ENCODE measurements around the gene PLEKHD1. TPM values are rescaled to one million over a fixed set of nuclear protein-coding genes. Genes with fewer than 3 reads are reported as not detected.

Gene PLEKHD1
- total and polyA plus RNA-seq, 2 of the 8 experiments (the other 6 are each of a cell fraction or from before 2014, with no cell fraction given): 0.24 to 0.48 TPM

DNA sequence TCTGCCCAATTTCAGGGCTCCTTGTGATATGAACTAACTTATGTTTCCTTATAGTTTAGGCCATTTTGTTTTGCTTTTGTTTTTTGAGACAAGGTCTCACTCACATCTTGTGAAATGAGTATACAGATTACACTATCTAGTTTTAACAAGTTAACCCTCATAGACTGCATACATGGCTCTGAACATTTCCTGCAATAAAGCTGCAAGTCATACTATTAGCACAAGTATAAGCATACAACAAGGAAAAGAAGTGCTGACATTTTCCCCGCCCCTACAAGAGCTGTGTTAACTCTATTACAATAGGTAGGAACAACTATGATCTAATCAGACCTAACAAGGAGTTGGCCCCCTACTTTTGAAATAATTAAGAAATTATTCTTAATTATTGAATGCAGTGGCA, 54.2 kb downstream of the PLEKHD1 start:
- DNase-seq (ENCODE audit: low read depth in 1 of 2, low spot score in 2 of 2): no peak
- CTCF ChIA-PET (ENCODE audit: partially characterized antibody): interaction anchor here (1.0 to 7.1 kb wide), 2 partner anchors 34 to 42 kb away, joined by 4 to 79 read pairs; partner anchors contain the start of gene CCDC177
- no peak for TF ChIP-seq SUZ12 (IDR thresholded peaks at IDR 0.05; ENCODE audit: low read length)

More for the DNA sequence above, 54.2 kb downstream of the PLEKHD1 start:
- no peaks in the 10 kb centered on the region for H3K79me2 ChIP-seq (ENCODE audit: control insufficient read depth in 1 of 2, insufficient read depth in 2 of 2, low read length in 2 of 2)
- no peak overlapping the region for H4K8ac ChIP-seq (ENCODE audit: extremely low read depth, insufficient read depth, low read length)
- H2AFZ ChIP-seq (ENCODE audit: low read length): no peak overlapping the region
- H3K4me2 ChIP-seq (ENCODE audit: insufficient read depth in 1 of 2, low read depth in 2 of 2, low read length in 2 of 2): no peak overlapping the region
- no peak overlapping the region for H4K5ac ChIP-seq (ENCODE audit: insufficient read length, low read depth, low read length)
- H3K4me1 ChIP-seq (replicated peaks in 1 of 4; ENCODE audit: control insufficient read depth in 3 of 4, insufficient read depth in 4 of 4, low read length in 3 of 4): peaks cover 0 to 2% (median 0%) of the 10 kb centered on the region in 4 experiments; a peak in 1 of 7 replicates
- POLR2A ChIA-PET (ENCODE audit: partially characterized antibody): interaction anchor here (0.6 kb wide), 1 partner anchor 868 kb away, joined by 4 read pairs; no protein-coding TSS in a partner anchor
- no peaks in the 10 kb centered on the region for H4K20me1 ChIP-seq (replicated peaks in 1 of 2; ENCODE audit: control insufficient read depth in 1 of 2, insufficient read depth in 2 of 2, low read length in 2 of 2)
- no peak overlapping the region for H3K9ac ChIP-seq (replicated peaks in 1 of 4; ENCODE audit: extremely low read depth in 1 of 4, low read depth in 3 of 4, low read length in 3 of 4)
- no peak overlapping the region for H2BK15ac ChIP-seq (ENCODE audit: low read length)
- no peaks in the 10 kb centered on the region for H3K9me3 ChIP-seq (ENCODE audit: insufficient read depth in 2 of 2, low read depth in 1 of 2, low read length in 1 of 2)
- H3K18ac ChIP-seq (ENCODE audit: extremely low read depth, low read length): no peak overlapping the region
- no peak overlapping the region for H3K14ac ChIP-seq (ENCODE audit: insufficient read length)
- H3K23ac ChIP-seq (ENCODE audit: insufficient read length): no peak overlapping the region
- no peak overlapping the region for H3K56ac ChIP-seq (replicated peaks; ENCODE audit: insufficient read length, low read depth, low read length)
- no peaks in the 10 kb centered on the region for H3K79me1 ChIP-seq (ENCODE audit: low read depth, low read length)
- no peaks in the 10 kb centered on the region for H3K36me3 ChIP-seq (ENCODE audit: control insufficient read depth in 2 of 4, insufficient read depth in 4 of 4, low read length in 3 of 4)
- FAIRE-seq: no peak
- 94% methylated on average over 1 of the region's 1 CpG; no CpG with 5 or more reads in 1 of the 2 experiments for WGBS, 2 experiments (ENCODE audit: extremely low coverage in 1 of 2, insufficient coverage in 1 of 2, insufficient read length in 1 of 2, insufficient replicate concordance in 2 of 2, low coverage in 1 of 2, low lambda C conversion rate in 2 of 2, missing lambda C conversion rate in 1 of 2)
- no peak overlapping the region for H2AK5ac ChIP-seq (ENCODE audit: low read depth, low read length)
- no peak overlapping the region for H2BK20ac ChIP-seq (ENCODE audit: low read length)
- H3K23me2 ChIP-seq (ENCODE audit: low read depth, low read length): no peaks in the 10 kb centered on the region
- H3K4me3 ChIP-seq (ENCODE audit: extremely low read depth in 1 of 4, insufficient read depth in 2 of 4, low read depth in 3 of 4, low read length in 4 of 4): no peak overlapping the region
- H3K27ac ChIP-seq (ENCODE audit: low read depth, low read length): no peak overlapping the region
- H3K4ac ChIP-seq (replicated peaks; ENCODE audit: insufficient read length, low read depth, low read length): no peak overlapping the region
- H4K91ac ChIP-seq (replicated peaks; ENCODE audit: insufficient read length, low read length): no peak overlapping the region
- no peaks in the 10 kb centered on the region; a peak in 2 of 7 replicates for H3K27me3 ChIP-seq (replicated peaks in 1 of 4; ENCODE audit: control insufficient read depth in 3 of 4, extremely low read depth in 1 of 4, insufficient read depth in 3 of 4, low read length in 3 of 4)
- H2BK120ac ChIP-seq (replicated peaks; ENCODE audit: low read depth, low read length): no peak overlapping the region
- no peak overlapping the region for H2BK12ac ChIP-seq (ENCODE audit: low read depth, low read length)
- H2BK5ac ChIP-seq (ENCODE audit: low read depth, low read length): no peak overlapping the region
